Dendritic cell treated with granulocyte-macrophage colony-stimulating factor and Interleukin-4, amounts not matched to agents 40 ng/mL and 50 ng/mL, for 4 days (primary cell): ENCODE measurements around the gene SLC25A13.

Source experiments
- H3K27ac Mint-ChIP-seq: one replicate; pipeline ENCODE4 v1.8.0; 2022; ENCODE audit warnings: mild to moderate bottlenecking, mixed read lengths
- H3K27me3 Mint-ChIP-seq: one replicate; pipeline ENCODE4 v1.8.0; 2022; ENCODE audit warnings: mild to moderate bottlenecking, mixed read lengths
- H3K36me3 Mint-ChIP-seq: one replicate; pipeline ENCODE4 v1.8.0; 2022; ENCODE audit warnings: low read depth, mixed read lengths
- H3K4me1 Mint-ChIP-seq: one replicate; pipeline ENCODE4 v1.8.0; 2022; ENCODE audit warnings: low read depth, mixed read lengths
- H3K4me3 Mint-ChIP-seq: one replicate; pipeline ENCODE4 v1.8.0; 2022; ENCODE audit warnings: mild to moderate bottlenecking, moderate library complexity, mixed read lengths
- H3K9me3 Mint-ChIP-seq: one replicate; pipeline ENCODE4 v1.8.0; 2022; ENCODE audit warnings: mixed read lengths
- intact Hi-C: fragments of 100-400 bp; cut with micrococcal nuclease; formaldehyde crosslinking; loops from one replicate; pipeline ENCODE4 v1.15.0; 2022

SLC25A13 gene

DNA sequence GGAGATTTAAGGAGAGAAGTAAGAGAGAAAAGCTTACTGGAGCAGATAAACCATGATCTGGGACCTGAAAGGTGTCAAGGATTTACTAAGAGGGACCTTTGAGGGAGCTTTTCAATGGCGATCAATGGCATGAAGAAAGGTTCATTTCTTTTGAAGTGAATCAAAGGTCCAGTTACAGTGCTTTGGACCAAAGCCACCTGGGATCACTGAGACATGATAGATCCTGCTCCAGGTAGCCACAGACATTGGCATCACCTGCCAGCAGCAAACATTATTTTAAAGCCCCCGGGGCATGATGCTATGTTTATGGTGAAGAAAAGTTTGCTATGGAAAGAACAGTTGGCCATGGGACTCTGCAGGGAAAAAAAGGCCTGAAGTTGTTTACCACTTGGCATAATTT lies 109.4 kb downstream of the SLC25A13 start:
- no peak overlapping the region for H3K27ac Mint-ChIP-seq
- H3K4me1 Mint-ChIP-seq = peaks cover 6% of the 10 kb centered on the region
- H3K27me3 Mint-ChIP-seq = no peaks in the 10 kb centered on the region
- intact Hi-C loops = no loop called here
- H3K4me3 Mint-ChIP-seq = no peak overlapping the region
- H3K9me3 Mint-ChIP-seq = peaks cover 9% of the 10 kb centered on the region
- peaks cover 30% of the 10 kb centered on the region for H3K36me3 Mint-ChIP-seq

DNA sequence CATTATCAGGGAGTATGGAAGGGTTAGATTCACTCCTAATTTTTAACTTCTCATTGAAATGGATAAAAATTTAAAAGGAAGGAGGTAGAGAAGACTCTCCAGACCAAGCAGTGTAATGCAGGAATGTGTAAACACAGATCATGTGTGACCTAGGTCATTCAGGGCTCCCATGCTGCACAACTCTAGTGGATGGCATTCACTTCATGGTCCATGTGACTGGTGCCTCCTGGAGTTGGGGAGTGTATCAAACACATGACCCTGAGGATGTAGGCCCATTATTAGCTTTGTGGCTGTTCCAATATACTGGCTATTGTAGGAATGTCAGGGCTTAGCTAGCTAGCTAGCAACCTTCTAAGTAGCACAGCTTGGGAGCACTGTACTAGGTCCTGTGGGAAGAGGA lies 109.9 kb downstream of the SLC25A13 start:
- Mint-ChIP-seq H3K36me3 (peaks cover 36% of the 10 kb centered on the region), H3K4me3 (no peak overlapping the region), H3K27me3 (no peaks in the 10 kb centered on the region), H3K4me1 (peaks cover 2% of the 10 kb centered on the region), H3K27ac (no peak overlapping the region), H3K9me3 (peaks cover 9% of the 10 kb centered on the region)
- intact Hi-C loops = no loop called here

- Mint-ChIP-seq H3K27ac (no peak overlapping the region), H3K4me1 (no peaks in the 10 kb centered on the region), H3K36me3 (peaks cover 61% of the 10 kb centered on the region), H3K4me3 (no peak overlapping the region), H3K27me3 (no peaks in the 10 kb centered on the region), H3K9me3 (no peaks in the 10 kb centered on the region)
- intact Hi-C loops = no loop called here
Measured at GRCh38 chr7:96205665-96206064, 116.2 kb downstream of the SLC25A13 start.

- no peaks in the 10 kb centered on the region for H3K27me3 Mint-ChIP-seq
- H3K4me3 Mint-ChIP-seq = no peak overlapping the region
- peaks cover 63% of the 10 kb centered on the region for H3K36me3 Mint-ChIP-seq
- intact Hi-C loops = no loop called here
- no peak overlapping the region for H3K27ac Mint-ChIP-seq
- H3K9me3 Mint-ChIP-seq = no peaks in the 10 kb centered on the region
- H3K4me1 Mint-ChIP-seq = no peaks in the 10 kb centered on the region
Measured at GRCh38 chr7:96204601-96205000, 117.3 kb downstream of the SLC25A13 start.

- peaks cover 61% of the 10 kb centered on the region for H3K36me3 Mint-ChIP-seq
- no peak overlapping the region for H3K27ac Mint-ChIP-seq
- intact Hi-C loops = no loop called here
- no peak overlapping the region for H3K4me3 Mint-ChIP-seq
- H3K9me3 Mint-ChIP-seq = no peaks in the 10 kb centered on the region
- H3K27me3 Mint-ChIP-seq = no peaks in the 10 kb centered on the region
- H3K4me1 Mint-ChIP-seq = no peaks in the 10 kb centered on the region
Measured at GRCh38 chr7:96203786-96204185, 118.1 kb downstream of the SLC25A13 start.

- H3K4me3 Mint-ChIP-seq = no peak overlapping the region
- no peaks in the 10 kb centered on the region for H3K9me3 Mint-ChIP-seq
- intact Hi-C loops = no loop called here
- peaks cover 54% of the 10 kb centered on the region for H3K36me3 Mint-ChIP-seq
- no peaks in the 10 kb centered on the region for H3K4me1 Mint-ChIP-seq
- H3K27ac Mint-ChIP-seq = no peak overlapping the region
- H3K27me3 Mint-ChIP-seq = no peaks in the 10 kb centered on the region
Measured at GRCh38 chr7:96202102-96202501, 119.8 kb downstream of the SLC25A13 start.

- intact Hi-C loops = no loop called here
- peaks cover 53% of the 10 kb centered on the region for H3K36me3 Mint-ChIP-seq
- H3K4me1 Mint-ChIP-seq = no peaks in the 10 kb centered on the region
- H3K27ac Mint-ChIP-seq = no peak overlapping the region
- no peaks in the 10 kb centered on the region for H3K27me3 Mint-ChIP-seq
- no peaks in the 10 kb centered on the region for H3K9me3 Mint-ChIP-seq
- H3K4me3 Mint-ChIP-seq = no peak overlapping the region
Measured at GRCh38 chr7:96200740-96201139, 121.2 kb downstream of the SLC25A13 start.

- Mint-ChIP-seq H3K4me3 (no peak overlapping the region), H3K36me3 (peaks cover 59% of the 10 kb centered on the region), H3K4me1 (no peaks in the 10 kb centered on the region), H3K27me3 (no peaks in the 10 kb centered on the region), H3K9me3 (no peaks in the 10 kb centered on the region), H3K27ac (no peak overlapping the region)
- intact Hi-C loops = no loop called here
Measured at GRCh38 chr7:96199421-96199820, 122.5 kb downstream of the SLC25A13 start.

GRCh38 chr7:96198047-96198636 lies 123.8 kb downstream of the SLC25A13 start:
- H3K4me3 Mint-ChIP-seq = no peak overlapping the region
- no peaks in the 10 kb centered on the region for H3K9me3 Mint-ChIP-seq
- no peaks in the 10 kb centered on the region for H3K4me1 Mint-ChIP-seq
- H3K36me3 Mint-ChIP-seq = peaks cover 64% of the 10 kb centered on the region
- no peaks in the 10 kb centered on the region for H3K27me3 Mint-ChIP-seq
- intact Hi-C loops = no loop called here
- H3K27ac Mint-ChIP-seq = no peak overlapping the region

DNA sequence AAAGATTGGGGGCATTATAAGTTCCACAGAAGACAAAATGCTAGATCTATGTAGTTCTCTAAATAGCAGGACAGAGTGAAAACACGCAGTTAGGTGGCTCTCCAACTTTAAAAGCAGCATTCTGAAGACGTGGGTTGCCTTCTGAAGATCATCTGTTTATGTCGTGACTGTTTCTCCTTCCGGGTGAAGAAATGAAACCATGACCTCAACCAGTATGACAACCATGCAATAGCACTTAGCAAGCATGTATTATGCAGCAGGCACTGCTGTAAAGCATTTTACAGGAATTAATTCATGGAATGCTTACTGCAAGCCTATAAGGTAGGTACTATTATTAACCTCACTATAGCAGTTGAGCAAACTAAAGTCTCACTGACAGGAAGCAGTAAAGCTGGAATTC lies 125.2 kb downstream of the SLC25A13 start:
- Mint-ChIP-seq H3K27me3 (no peaks in the 10 kb centered on the region), H3K27ac (no peak overlapping the region), H3K9me3 (no peaks in the 10 kb centered on the region), H3K36me3 (peaks cover 74% of the 10 kb centered on the region), H3K4me1 (no peaks in the 10 kb centered on the region), H3K4me3 (no peak overlapping the region)
- intact Hi-C loops = no loop called here

- no peak overlapping the region for H3K27ac Mint-ChIP-seq
- no peaks in the 10 kb centered on the region for H3K9me3 Mint-ChIP-seq
- intact Hi-C loops = no loop called here
- H3K4me3 Mint-ChIP-seq = no peak overlapping the region
- H3K27me3 Mint-ChIP-seq = no peaks in the 10 kb centered on the region
- H3K4me1 Mint-ChIP-seq = no peaks in the 10 kb centered on the region
- H3K36me3 Mint-ChIP-seq = peaks cover 95% of the 10 kb centered on the region
Measured at GRCh38 chr7:96189129-96189820, 132.6 kb downstream of the SLC25A13 start.

DNA sequence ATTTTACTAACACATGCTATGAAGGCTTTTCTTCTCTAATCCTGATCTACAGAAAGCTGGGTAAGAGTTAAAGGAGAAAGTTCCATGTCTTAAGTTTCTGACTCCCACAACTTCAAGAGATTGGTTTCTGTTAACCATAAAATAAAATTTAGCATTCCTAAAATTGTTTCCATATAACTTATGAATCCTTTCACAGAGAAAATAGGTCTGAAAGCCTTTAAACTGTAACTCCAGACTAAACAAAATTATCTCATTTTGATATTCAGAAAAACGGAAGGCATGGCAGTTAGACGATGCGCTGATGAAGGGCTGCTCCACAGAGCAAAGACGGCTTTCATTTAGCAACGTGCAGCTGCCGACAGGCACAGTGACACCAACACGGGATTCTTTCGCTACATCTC lies 133.3 kb downstream of the SLC25A13 start:
- no peaks in the 10 kb centered on the region for H3K9me3 Mint-ChIP-seq
- intact Hi-C loops = no loop called here
- H3K27me3 Mint-ChIP-seq = no peaks in the 10 kb centered on the region
- H3K4me3 Mint-ChIP-seq = no peak overlapping the region
- H3K27ac Mint-ChIP-seq = no peak overlapping the region
- H3K36me3 Mint-ChIP-seq = peaks cover 96% of the 10 kb centered on the region
- no peaks in the 10 kb centered on the region for H3K4me1 Mint-ChIP-seq

- H3K4me3 Mint-ChIP-seq = no peak overlapping the region
- no peaks in the 10 kb centered on the region for H3K27me3 Mint-ChIP-seq
- no peak overlapping the region for H3K27ac Mint-ChIP-seq
- peaks cover 96% of the 10 kb centered on the region for H3K36me3 Mint-ChIP-seq
- H3K9me3 Mint-ChIP-seq = no peaks in the 10 kb centered on the region
- intact Hi-C loops = no loop called here
- no peaks in the 10 kb centered on the region for H3K4me1 Mint-ChIP-seq
Measured at GRCh38 chr7:96188174-96188581, 133.7 kb downstream of the SLC25A13 start.

DNA sequence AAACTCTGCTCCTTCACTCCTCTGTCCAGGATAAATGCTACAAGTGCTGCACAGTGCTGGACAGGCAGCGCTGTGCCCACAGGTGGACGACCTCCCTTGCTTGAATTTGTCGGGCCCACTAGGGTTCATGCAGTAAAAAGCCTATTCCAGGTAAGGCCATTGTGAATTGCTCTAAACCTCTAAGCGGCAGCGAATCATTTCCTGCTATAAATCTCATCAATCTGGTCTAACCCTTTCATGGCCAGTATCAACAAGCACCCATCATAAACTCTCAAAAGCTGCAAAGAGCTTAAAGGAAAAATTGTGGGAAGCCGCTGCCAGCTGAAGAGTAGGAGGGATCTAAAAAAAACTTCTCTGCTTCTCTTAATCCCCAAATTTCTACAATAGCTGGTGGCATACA lies 134.2 kb downstream of the SLC25A13 start:
- peaks cover 96% of the 10 kb centered on the region for H3K36me3 Mint-ChIP-seq
- no peak overlapping the region for H3K27ac Mint-ChIP-seq
- intact Hi-C loops = no loop called here

GRCh38 chr7:96184783-96185182 lies 137.1 kb downstream of the SLC25A13 start:
- no peaks in the 10 kb centered on the region for H3K4me1 Mint-ChIP-seq
- H3K27ac Mint-ChIP-seq = no peak overlapping the region
- H3K27me3 Mint-ChIP-seq = no peaks in the 10 kb centered on the region
- intact Hi-C loops = no loop called here
- no peaks in the 10 kb centered on the region for H3K9me3 Mint-ChIP-seq
- H3K4me3 Mint-ChIP-seq = no peak overlapping the region
- peaks cover 85% of the 10 kb centered on the region for H3K36me3 Mint-ChIP-seq

More for the DNA sequence above, 134.2 kb downstream of the SLC25A13 start:
- H3K9me3 Mint-ChIP-seq = no peaks in the 10 kb centered on the region
- no peak overlapping the region for H3K4me3 Mint-ChIP-seq
- H3K27me3 Mint-ChIP-seq = no peaks in the 10 kb centered on the region
- H3K4me1 Mint-ChIP-seq = no peaks in the 10 kb centered on the region
